Ectodermal cell (in vitro differentiated cells): ENCODE measurements around the gene DHODH.

Experiments used
- H3K27ac ChIP-seq: 2 replicates; pipeline ENCODE4 v1.7.0; 2013; ENCODE audit warnings: mild to moderate bottlenecking, low read depth, low read length; ENCODE audit not compliant: insufficient read depth, poor library complexity, severe bottlenecking
- H3K27me3 ChIP-seq: 2 replicates; pipeline ENCODE4 v1.7.0; 2013; ENCODE audit warnings: mild to moderate bottlenecking, low read length; ENCODE audit not compliant: insufficient read depth, control insufficient read depth, poor library complexity, severe bottlenecking
- H3K36me3 ChIP-seq: one replicate; pipeline ENCODE4 v1.7.0; 2013; ENCODE audit warnings: low read length; ENCODE audit not compliant: control insufficient read depth, insufficient read depth
- H3K4me1 ChIP-seq: one replicate; pipeline ENCODE4 v1.7.0; 2013; ENCODE audit warnings: low read length; ENCODE audit not compliant: control insufficient read depth, insufficient read depth
- H3K4me3 ChIP-seq: 2 replicates; pipeline ENCODE4 v1.7.0; 2013; ENCODE audit warnings: low read depth, low read length, control low read depth; ENCODE audit not compliant: insufficient read depth
- H3K9me3 ChIP-seq: 2 replicates; pipeline ENCODE4 v1.7.0; 2013; ENCODE audit warnings: mild to moderate bottlenecking, low read length, moderate library complexity; ENCODE audit not compliant: control insufficient read depth
- WGBS, 2 experiments: methylation state at CpG; one replicate each; pipeline ENCODE4 v1.1.7; 2013; ENCODE audit warnings: missing lambda C conversion rate in 2 of 2; 5-methylcytosine and 5-hydroxymethylcytosine counted together

Gene DHODH

DNA sequence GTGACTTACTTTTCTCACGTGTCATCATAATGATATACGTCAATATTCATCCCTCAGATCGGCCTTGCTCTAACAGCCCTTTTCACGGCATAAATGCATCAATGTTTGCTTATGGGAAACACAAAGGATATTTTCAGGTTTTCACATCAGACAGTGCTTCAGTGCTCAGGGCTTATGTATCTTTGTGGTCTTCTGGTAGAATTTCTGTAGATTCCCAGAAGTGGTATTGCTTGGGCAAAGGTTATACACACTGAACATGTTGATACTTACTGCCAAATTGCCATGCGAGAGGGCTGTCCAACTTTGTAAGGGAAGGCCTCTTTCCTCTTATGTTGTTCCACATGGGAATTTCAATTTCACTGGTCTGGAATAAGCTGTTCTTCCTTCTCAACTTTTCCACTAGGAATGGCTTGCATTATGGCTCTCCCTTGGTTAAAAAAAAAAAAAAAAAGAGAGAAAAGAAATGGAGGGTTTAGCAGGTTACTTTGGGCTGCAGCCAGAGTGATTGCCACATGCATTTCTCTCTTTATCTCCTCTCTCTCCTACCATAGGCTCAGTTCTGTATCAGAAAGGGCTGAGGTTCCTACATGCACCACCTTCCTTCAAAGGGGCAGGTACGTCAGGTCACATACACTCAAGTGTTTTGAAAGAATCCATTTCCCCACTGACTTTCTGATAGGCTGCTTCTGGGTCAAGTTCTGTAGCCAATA, 19.3 kb downstream of the DHODH start:
- WGBS, 2 experiments, result 94 to 97% methylated on average over 6 of the region's 6 CpGs
- no peaks in the 10 kb centered on the region for H3K9me3 ChIP-seq
- H3K27me3 ChIP-seq, result no peaks in the 10 kb centered on the region
- no peak overlapping the region for H3K4me3 ChIP-seq
- H3K27ac ChIP-seq, result no peak overlapping the region
- H3K4me1 ChIP-seq, result no peaks in the 10 kb centered on the region
- H3K36me3 ChIP-seq, result peaks cover 3% of the 10 kb centered on the region

DNA sequence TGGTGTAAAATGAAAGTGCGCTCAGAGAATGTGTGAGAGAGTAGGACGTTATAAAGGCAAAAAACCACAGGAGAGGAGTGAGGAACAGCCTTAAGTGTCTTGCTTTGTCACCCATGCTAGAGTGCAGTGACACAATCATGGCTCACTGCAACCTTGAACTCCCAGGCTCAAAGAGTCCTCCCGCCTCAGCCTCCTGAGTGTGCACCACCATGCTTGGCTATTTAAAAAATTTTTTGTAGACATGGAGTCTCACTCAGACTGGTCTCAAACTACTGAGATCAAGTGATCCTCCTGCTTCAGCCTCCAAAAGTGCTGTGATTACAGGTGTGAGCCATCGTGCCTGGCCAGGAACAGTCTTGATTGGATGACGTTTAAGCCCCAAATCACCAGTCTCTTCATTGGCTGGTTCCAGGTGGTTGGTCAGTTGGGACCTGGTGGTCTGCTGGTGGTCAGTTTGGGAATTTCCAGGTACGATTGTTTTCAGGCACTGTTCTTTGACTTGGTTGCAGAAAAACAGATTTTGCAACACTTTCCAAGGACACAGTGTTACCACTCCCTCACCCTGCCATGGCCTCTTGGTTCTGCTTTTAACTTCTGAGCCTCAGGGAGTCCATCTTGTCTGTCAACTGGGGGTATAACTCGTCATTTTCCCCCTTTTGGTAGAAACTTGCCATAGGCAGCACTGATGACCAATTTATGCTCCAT, 21.2 kb downstream of the DHODH start:
- Histone ChIP-seq H3K27ac (no peak overlapping the region), H3K9me3 (no peaks in the 10 kb centered on the region)
- 89 to 91% methylated on average over 7 of the region's 7 CpGs for WGBS, 2 experiments

DNA sequence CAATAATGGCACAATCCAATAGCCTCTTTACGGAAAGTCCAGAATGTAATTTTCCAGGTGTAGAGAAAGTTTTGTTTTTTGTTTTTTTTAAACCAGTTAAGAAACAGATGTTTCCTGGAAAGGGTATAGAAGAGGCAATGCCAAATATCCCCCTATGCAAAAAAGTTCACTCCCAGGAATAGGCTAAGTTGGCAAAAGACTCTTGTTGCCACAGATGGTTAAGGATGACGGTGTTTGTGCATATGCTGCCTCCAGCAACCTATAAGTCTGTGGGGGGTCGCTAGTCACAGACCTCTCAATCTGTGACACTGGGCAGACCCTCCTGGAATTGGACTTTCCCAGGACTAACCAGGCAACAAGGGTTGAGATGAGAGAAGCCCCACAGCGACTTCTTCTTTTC, 24.9 kb downstream of the DHODH start:
- no peaks in the 10 kb centered on the region for H3K4me1 ChIP-seq
- H3K4me3 ChIP-seq, result no peak overlapping the region
- H3K9me3 ChIP-seq, result no peaks in the 10 kb centered on the region
- H3K27me3 ChIP-seq, result no peaks in the 10 kb centered on the region
- no peak overlapping the region for H3K27ac ChIP-seq
- 88% methylated on average over 4 of the region's 4 CpGs for WGBS, 2 experiments
- H3K36me3 ChIP-seq, result no peaks in the 10 kb centered on the region

More for the DNA sequence above, 21.2 kb downstream of the DHODH start:
- Histone ChIP-seq H3K4me1 (no peaks in the 10 kb centered on the region), H3K4me3 (no peak overlapping the region), H3K27me3 (no peaks in the 10 kb centered on the region), H3K36me3 (peaks cover 3% of the 10 kb centered on the region)

DNA sequence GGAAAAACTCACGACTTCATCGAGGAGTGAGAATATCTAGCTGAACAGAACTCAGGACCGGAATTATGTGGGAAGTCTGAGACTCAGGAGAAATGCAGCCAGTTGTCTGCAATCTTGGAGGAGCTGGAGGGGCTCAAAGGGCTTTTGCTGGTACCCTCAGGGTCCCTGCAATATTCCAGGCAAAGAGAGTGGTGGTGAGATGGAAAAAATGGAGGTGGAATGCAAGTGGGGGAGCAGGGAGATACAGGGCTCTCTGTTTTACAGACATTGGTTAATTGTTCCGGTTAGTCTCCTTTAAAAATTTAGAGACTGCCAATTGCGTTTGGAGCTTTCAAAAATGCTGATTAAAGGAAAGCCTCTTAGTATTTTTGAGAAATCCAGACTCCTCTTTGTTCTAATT, 27.6 kb downstream of the DHODH start:
- Histone ChIP-seq H3K27me3 (no peaks in the 10 kb centered on the region), H3K4me1 (no peaks in the 10 kb centered on the region), H3K27ac (no peak overlapping the region), H3K4me3 (no peak overlapping the region), H3K36me3 (no peaks in the 10 kb centered on the region), H3K9me3 (no peaks in the 10 kb centered on the region)
- WGBS, 2 experiments, result 82 to 93% methylated on average over 5 of the region's 5 CpGs

DNA sequence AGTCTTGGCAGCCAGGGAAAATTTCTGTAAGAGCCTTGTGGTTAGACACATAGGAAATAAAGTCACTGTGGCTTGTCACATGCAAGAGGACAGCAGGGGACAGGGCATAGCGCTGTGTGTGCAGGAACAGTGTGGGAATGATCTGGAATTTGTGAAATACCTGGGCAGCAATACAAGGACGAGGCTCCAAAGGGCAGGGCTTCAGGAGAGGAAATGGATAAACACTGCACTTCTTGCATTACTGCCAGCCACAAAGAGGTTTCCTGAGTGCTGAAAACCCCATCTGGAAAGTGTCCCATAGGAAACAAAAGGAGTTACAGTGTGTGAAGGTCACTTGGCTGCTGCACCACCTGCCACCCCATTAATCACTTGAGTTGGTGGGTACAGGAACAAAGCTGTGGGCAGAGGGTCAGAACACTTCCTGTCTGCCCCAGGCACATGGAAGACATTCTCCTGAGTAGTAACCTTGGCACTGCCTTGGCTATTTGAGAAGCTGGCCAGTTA, 33.7 kb downstream of the DHODH start:
- no peak overlapping the region for H3K4me3 ChIP-seq
- WGBS, 2 experiments, result 86 to 89% methylated on average over 2 of the region's 2 CpGs

DNA sequence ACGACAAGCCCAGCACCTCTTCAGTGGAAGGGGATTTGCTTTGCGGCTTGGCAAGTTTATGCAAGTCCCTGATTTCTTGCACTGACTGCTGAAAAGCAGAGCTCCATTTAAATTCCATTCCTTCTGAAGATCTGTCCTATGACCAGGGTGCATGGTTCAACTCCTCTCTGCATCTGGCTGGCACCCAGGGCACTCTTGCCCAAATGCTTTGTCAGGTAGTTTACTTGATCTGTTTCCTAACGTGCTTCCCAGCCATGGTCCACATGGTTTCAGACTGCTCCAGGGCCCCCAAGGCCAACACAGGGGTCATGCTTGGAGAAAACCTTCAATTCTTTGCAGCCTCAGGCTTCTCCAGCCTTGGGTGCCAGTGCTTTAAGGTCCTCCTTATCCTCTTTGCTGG, 34.5 kb downstream of the DHODH start:
- Histone ChIP-seq H3K4me1 (no peaks in the 10 kb centered on the region), H3K27ac (no peak overlapping the region), H3K27me3 (no peaks in the 10 kb centered on the region), H3K4me3 (no peak overlapping the region), H3K9me3 (no peaks in the 10 kb centered on the region), H3K36me3 (no peaks in the 10 kb centered on the region)
- WGBS, 2 experiments, result 53 to 64% methylated on average over 3 of the region's 3 CpGs

More for the DNA sequence above, 33.7 kb downstream of the DHODH start:
- Histone ChIP-seq H3K9me3 (no peaks in the 10 kb centered on the region), H3K36me3 (no peaks in the 10 kb centered on the region), H3K4me1 (no peaks in the 10 kb centered on the region), H3K27ac (no peak overlapping the region), H3K27me3 (no peaks in the 10 kb centered on the region)

DNA sequence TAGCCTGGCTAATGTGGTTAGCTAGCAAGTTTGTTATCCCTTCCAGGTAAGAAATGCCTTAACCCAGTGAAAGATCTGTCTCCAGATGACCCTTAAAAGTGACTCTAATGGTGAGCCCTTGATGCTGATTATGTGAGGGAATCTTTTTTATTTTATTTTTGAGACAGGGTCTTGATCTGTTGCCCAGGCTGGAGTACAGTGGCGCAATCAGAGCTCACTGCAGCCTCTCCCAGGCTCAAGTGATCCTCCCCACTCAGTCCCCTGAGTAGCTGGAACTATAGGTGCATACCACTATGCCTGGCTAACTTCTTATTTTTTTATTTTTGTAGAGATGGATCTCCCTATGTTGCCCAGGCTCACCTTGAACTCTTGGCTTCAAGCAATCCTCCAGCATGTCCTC, 35.0 kb downstream of the DHODH start:
- H3K4me1 ChIP-seq, result no peaks in the 10 kb centered on the region
- WGBS, 2 experiments, result 82 to 100% methylated on average over 1 of the region's 1 CpG
- no peak overlapping the region for H3K27ac ChIP-seq
- H3K27me3 ChIP-seq, result no peaks in the 10 kb centered on the region
- no peak overlapping the region for H3K4me3 ChIP-seq
- H3K36me3 ChIP-seq, result no peaks in the 10 kb centered on the region
- no peaks in the 10 kb centered on the region for H3K9me3 ChIP-seq

DNA sequence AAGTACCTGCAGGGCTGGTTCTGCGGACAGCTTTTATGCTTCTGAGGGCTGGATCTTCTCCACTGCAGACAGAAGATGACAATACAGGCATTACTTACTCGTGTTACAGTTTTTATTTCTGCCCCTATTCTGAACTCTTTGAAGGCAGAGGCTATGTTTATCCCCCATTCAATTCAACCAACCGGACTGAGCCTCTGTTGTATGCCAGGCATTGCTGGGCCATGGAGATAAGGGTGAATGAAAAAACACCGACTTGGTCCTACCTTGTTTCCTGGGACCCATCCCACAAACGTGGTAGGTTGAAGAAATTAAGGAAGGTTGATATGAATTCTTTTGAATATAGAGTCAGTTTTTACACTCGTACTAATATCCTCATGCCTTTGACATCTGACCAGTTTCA, 35.8 kb downstream of the DHODH start:
- WGBS, 2 experiments, result 89% methylated on average over 6 of the region's 6 CpGs
- Histone ChIP-seq H3K27me3 (no peaks in the 10 kb centered on the region), H3K4me3 (no peak overlapping the region), H3K4me1 (no peaks in the 10 kb centered on the region), H3K9me3 (no peaks in the 10 kb centered on the region), H3K36me3 (no peaks in the 10 kb centered on the region), H3K27ac (no peak overlapping the region)

DNA sequence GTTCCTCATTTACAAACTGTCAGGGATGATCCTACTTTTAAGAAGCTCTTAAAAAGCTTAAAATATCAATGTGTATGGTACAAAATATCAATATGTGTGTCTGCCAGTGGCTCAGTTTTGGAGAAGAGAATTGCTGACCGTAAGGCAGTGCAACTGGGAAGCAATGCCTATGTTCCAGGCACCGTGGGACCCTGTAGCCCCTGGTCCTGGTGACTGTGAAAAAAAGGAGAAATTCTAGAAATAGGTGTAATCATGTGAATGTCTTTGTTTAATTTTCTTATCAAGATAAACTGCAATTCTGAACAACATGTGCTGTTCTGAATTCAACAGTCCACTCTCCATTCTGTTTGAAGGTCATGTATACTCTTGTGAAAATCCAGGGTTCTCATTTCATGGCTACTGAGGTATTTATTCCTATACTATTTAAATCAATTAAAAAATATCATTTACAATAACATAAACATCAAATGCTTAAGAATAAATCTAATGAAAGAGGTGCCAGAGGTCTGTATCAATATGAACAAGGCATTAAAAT, 36.3 kb downstream of the DHODH start:
- no peaks in the 10 kb centered on the region for H3K9me3 ChIP-seq
- H3K27me3 ChIP-seq, result no peaks in the 10 kb centered on the region
- H3K4me1 ChIP-seq, result no peaks in the 10 kb centered on the region
- no peaks in the 10 kb centered on the region for H3K36me3 ChIP-seq
- H3K4me3 ChIP-seq, result no peak overlapping the region
- no peak overlapping the region for H3K27ac ChIP-seq
- 64 to 66% methylated on average over 2 of the region's 2 CpGs for WGBS, 2 experiments

DNA sequence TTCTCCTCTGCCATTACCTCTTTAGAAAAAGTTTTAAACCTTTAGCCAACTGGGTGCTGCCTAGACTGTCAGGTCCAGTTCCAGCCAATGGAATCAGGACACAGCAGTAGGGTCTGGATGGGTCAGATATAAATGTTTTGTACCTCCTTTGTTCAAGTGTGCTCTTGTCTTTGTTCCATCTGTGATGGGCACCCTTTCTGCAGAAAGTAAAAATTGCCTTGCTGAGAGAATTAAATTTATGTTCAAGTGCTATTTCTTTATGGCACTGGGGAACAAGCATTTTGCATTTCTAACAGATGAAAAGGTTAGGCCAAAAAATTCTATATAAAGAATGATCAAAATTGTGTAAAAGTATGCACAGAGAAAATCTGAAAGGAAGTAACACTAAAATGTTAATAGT, 40.6 kb downstream of the DHODH start:
- Histone ChIP-seq H3K4me3 (no peak overlapping the region), H3K9me3 (no peaks in the 10 kb centered on the region), H3K27ac (no peak overlapping the region), H3K4me1 (no peaks in the 10 kb centered on the region), H3K36me3 (no peaks in the 10 kb centered on the region), H3K27me3 (no peaks in the 10 kb centered on the region)
